KBM-7 (cell line): ENCODE data around the gene GJA3.
"Not testable (repeated sequence)": the region's sequence is repeated elsewhere in the genome, so short reads cannot be mapped to it uniquely, and the experiment has no call there.

Experiments
- DNase-seq: peaks from one replicate; pipeline ENCODE4 v3.0.0-alpha.2; 2015
- in situ Hi-C: fragments of 300-500 bp; cut with MboI; formaldehyde crosslinking; loops from 2 replicates; pipeline ENCODE4 v1.14.3; 2020; ENCODE audit warnings: low sequenced_read_pairs, low pct_unique_long_range_greater_than_20kb, mixed read lengths

Gene GJA3

GRCh38 chr13:20159646-20160305, 1.1 kb downstream of the GJA3 start:
- DNase-seq: peak; percentile 60
- in situ Hi-C loops: no loop called here

DNA sequence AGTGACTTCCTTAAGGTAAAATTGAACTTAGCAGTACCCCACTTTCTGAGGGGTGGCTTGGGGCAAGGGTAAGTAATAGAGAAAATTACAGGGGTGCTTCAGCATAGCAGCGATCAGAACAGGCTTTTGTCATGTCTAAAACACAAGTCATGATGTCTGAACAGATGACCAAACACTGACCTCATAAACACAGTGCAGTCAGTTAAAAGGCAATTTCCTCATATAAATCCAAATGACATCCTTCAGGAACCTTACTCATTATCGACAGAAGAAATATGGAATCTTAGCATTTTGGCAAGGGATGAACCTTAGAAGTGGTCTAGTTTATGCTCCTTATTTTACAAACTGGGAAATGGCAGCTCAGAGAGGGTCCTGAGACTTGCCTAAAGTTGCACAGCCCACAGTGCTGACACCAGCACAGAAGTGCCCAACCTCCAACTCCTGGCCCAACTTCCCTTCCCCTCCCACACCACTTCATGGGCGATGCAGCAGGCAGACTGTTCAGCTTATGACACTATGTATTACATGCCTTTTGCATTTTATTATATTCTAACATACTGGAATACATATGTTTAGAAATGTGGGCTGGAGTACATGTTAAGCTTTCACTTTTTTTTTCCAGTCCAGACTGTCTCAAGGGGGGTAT, 3.6 kb downstream of the GJA3 start:
- in situ Hi-C loops: no loop called here
- DNase-seq: peak; percentile 37

- DNase-seq: no peak
Observed at GRCh38 chr13:20156702-20157101, 4.2 kb downstream of the GJA3 start.

DNA sequence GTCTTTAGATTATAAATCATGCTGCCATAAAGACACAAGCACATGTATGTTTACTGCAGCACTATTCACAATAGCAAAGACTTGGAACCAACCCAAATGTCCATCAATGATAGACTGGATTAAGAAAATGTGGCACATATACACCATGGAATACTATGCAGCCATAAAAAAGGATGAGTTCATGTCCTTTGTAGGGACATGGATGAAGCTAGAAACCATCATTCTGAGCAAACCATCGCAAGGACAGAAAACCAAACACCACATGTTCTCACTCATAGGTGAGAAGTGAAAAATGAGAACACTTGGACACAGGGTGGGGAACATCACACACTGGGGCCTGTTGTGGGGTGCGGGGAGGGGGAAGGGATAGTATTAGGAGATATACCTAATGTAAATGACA, 7.6 kb downstream of the GJA3 start:
- DNase-seq, in situ Hi-C loops: not testable (repeated sequence)

More at GRCh38 chr13:20156702-20157101, 4.2 kb downstream of the GJA3 start:
- in situ Hi-C loops: no loop called here

- in situ Hi-C loops: no loop called here
- no peak for DNase-seq
Observed at GRCh38 chr13:20151612-20152011, 9.2 kb downstream of the GJA3 start.

DNA sequence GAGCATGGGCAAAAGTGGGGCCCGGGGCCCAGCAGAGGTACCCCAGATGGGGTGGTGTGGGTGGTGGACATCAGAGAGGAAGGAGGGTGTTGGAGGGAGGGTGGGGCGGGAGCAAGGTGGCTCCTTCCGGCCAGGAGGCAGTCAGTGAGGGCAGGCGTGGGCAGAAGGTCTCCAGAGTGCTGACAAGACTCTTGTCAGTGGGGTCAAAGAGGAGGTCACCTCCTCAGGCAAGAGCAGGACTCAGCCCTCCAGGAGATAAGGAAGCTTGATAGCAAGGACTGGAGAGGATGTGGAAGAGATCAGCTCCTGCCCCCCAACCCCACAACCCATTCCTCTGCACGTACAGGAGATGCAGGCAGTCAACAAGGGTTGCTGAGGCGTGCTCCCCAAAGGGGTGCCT, 9.8 kb downstream of the GJA3 start:
- in situ Hi-C loops: no loop called here
- no peak for DNase-seq

GRCh38 chr13:20150561-20150960, 10.3 kb downstream of the GJA3 start:
- in situ Hi-C loops: no loop called here
- no peak for DNase-seq

GRCh38 chr13:20149762-20150161, 11.1 kb downstream of the GJA3 start:
- in situ Hi-C loops: no loop called here

GRCh38 chr13:20148501-20149183, 12.2 kb downstream of the GJA3 start:
- DNase-seq: no peak
- in situ Hi-C loops: no loop called here

More at GRCh38 chr13:20149762-20150161, 11.1 kb downstream of the GJA3 start:
- DNase-seq: no peak

DNA sequence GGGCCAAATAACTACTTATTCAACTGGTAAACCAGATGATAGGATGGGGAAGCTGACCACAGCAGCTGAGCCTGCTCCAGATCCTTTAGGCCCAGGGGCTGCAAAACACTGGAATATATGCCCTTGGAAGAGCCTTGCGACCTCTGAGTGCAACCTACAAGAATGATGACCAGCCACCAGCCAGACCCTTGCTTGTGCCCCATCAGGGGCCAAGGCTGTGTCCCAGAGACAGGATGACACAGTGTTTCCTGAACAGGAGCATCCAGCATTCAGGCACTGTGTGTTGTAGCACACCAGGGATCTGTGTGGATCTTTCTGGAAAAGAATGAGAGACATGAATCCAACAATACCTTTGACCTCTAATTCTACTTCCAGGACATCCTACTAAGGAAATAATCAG, 14.5 kb downstream of the GJA3 start:
- no peak for DNase-seq
- in situ Hi-C loops: no loop called here

GRCh38 chr13:20145521-20145920, 15.3 kb downstream of the GJA3 start:
- DNase-seq: no peak
- in situ Hi-C loops: no loop called here

DNA sequence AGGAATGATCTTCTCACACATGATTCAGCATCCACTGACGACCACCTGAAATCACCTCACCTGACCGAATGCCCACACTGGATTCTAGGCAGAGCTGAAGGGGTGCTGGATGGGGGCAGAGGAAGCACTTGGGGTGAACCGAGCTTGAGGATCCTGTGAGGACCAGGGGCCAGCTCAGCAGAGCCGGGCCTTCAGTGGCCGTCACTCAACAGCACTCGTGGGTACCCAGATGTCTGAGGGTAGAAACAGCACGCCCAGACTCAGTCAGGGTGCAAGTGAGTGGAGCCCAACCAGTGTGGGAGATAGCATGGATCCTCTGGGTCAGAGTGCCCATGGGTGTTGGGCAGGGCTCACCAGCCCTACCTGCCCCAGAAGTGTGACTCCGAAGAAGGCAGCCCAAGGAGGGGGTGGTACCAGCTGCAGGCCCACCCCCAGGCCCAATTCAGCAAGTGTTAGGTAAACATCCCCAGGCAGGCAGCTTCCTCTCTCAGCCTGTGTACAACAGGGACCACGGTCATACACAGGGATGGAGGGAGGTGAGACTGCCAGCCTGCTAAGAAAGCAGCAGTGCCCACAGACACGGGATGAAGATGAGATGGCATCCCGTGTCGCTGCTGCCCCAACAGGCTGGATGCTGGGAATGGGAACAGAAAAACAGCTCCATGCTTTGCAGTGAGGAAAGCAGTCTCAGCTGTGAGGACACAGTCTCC, 16.6 kb downstream of the GJA3 start:
- DNase-seq: no peak
- in situ Hi-C loops: no loop called here

DNA sequence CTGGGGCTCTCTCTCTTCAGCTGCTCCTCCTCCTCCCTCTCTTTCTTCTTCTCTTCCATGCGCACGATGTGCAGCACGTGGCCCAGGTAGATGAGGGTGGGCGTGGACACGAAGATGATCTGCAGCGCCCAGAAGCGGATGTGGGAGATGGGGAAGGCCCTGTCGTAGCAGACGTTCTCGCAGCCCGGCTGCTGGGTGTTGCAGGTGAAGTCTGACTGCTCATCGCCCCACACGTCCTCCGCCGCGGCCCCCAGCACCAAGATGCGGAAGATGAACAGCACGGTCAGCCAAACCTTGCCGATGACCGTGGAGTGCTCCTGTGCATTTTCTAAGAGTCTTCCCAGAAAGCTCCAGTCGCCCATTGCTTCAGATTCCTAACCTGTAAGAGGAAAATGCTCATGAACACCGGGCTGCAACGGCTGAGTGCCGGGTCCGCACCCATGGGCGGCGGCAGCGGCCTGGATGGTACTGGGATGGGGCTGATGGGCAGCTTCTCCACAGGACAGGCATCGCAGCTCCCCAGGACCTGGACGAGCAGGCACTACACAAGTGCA, 17.8 kb downstream of the GJA3 start:
- no peak for DNase-seq
- in situ Hi-C loops: no loop called here

DNA sequence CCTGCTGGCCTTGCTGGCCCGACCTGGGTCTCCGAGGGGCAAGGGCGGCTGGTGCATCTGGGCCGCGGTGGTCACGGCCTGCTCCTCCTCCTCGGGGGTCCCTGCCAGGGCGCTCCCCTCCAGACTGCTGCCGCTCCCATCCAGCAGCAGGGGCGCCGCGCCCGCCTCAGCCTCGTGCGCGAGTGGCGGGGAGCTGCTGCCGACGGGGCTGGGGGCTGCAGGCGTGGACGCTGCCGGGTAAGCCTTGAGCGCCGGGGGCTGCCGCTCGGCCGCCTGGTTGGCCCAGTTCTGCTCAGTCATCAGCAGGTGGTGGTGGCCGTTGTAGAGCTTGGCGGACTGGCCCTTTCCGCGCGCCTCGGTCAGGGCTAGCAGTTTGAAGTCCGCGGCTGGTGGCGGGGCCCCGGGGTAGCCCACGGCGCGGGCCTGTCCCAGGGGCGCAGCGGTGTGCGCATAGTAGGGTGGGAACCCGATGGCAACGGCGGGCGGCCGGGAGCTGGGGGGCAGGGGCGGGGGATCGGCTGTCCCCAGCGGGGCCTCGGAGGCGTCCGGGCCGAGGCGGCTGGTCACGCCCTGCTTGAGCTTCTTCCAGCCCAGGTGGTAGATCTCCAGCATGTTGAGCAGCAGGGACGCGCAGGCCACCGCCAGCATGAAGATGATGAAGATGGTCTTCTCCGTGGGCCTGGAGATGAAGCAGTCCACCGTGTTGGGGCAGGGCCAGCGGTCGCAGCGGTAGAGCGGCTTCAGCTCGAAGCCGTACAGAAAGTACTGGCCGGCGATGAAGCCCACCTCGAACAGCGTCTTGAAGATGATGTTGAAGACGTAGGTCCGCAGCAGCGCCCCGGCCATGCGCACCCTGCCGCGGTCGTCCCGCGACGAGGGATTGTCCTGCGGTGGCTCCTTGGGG, 18.6 kb downstream of the GJA3 start:
- in situ Hi-C loops: no loop called here

GRCh38 chr13:20141238-20142022, 19.4 kb downstream of the GJA3 start:
- in situ Hi-C loops: no loop called here
- no peak for DNase-seq

More for the DNA sequence above, 18.6 kb downstream of the GJA3 start:
- no peak for DNase-seq

DNA sequence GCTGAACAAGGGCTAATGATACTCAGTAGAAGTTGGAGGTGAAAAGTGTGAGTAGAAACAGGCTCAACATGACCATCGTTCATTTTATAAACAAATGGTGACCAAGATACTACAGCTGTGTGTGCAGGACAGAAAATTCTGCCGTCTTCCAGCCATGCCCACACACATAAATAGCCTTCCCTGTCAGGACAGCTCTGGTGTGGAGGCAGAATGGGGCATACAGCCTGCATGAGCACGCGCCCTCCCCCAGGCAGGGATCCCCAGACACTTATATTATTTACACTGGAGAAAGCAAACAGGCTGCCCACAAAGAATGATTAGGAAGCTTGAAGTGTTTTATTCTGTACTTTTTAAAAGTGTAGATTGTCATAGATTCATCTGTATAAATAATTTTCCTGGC, 20.4 kb downstream of the GJA3 start:
- no peak for DNase-seq
- in situ Hi-C loops: no loop called here

DNA sequence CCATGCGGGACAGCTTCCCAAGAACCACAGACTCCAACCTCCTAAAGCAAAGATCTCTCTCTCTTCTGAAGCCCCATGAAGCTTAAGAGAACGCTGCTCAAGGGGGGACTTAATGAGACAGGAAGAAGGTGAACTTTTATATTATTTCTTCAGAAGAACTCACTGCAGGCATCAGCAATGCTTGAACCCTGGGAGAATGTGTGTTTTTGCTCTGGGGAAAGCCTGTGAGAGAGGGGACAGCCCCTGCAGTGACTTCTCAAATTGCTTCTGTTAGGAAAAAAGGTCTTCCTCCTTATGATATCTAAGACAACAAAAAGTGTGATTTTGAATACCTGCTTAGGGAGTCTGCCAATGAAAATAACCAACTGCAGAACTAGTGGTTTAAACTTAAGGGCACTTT, 23.0 kb downstream of the GJA3 start:
- DNase-seq: no peak
- in situ Hi-C loops: no loop called here
